COLO829 (cell line): ENCODE measurements around the gene IDE.
"Not testable (repeated sequence)": the region's sequence is repeated elsewhere in the genome, so short reads cannot be mapped to it uniquely, and the experiment has no call there.

ENCODE experiments used
- DNase-seq: peaks from one replicate; pipeline ENCODE4 v3.0.0; 2012; ENCODE audit warnings: low spot score

IDE gene

DNA sequence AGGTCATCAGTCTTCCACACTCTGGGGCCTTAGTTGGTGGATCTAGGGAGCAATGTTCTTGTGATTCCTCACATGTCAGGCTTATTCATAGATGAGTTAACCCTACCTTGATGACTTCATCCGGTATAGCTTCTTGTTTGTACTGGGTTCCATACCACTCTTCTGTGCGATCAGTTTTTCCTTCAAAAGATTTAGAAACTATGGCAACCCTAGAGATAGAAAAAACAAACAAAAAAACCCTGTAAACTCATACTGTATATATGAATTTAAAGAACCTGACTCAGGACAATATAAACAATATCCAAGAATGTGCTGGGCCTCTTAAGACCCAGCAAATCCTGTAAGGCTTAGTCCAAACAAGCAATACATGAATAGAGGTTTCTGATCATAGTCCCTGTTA lies 83.5 kb downstream of the IDE start:
- DNase-seq = no peak

- no peak for DNase-seq
Observed at GRCh38 chr10:92486637-92487036, 87.3 kb downstream of the IDE start.

GRCh38 chr10:92483539-92483938 lies 90.4 kb downstream of the IDE start:
- DNase-seq = no peak

DNA sequence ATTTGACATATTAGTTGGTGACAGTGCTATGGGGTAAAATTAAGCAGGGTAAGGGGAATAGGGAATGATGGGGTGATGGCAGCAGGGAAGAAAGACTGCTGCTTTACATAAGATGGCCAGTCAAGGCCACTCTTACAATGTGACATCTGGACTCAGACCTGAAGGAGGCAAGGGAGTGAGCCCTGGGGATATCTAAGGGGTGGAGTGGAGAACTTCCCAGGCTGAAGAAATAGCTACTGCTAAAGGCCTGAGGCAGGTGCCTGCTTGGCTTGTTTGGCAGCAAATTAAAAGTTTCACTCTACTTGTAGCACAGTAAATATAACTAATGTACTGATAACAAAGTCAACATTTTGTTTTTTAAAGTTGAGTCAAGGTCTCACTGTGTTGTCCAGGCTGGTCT lies 93.5 kb downstream of the IDE start:
- DNase-seq = no peak

GRCh38 chr10:92479547-92479946 lies 94.3 kb downstream of the IDE start:
- DNase-seq = no peak

GRCh38 chr10:92478536-92478935 lies 95.4 kb downstream of the IDE start:
- no peak for DNase-seq

- no peak for DNase-seq
Observed at GRCh38 chr10:92475357-92475868, 98.5 kb downstream of the IDE start.

GRCh38 chr10:92470026-92470425 lies 103.9 kb downstream of the IDE start:
- DNase-seq = no peak

DNA sequence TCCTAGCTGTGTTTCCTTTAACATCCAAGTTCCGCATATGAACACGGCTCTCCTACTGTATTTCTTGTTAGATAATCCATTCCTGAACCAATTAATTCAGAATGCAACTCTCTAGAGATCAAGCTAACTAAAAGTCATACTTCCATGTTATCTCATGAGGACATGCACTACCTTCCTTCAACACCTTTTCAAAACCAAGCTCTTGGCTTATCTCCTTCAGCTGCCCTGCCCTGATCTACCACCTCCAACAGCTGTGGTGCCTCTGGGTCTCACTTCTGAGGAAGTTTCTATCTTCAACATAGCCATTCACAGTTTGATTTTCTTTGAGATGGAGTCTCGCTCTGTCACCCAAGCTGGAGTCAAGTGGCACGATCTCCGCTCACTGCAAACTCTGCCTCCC lies 109.5 kb downstream of the IDE start:
- no peak for DNase-seq

- no peak for DNase-seq
Observed at GRCh38 chr10:92463582-92463981, 110.3 kb downstream of the IDE start.

DNA sequence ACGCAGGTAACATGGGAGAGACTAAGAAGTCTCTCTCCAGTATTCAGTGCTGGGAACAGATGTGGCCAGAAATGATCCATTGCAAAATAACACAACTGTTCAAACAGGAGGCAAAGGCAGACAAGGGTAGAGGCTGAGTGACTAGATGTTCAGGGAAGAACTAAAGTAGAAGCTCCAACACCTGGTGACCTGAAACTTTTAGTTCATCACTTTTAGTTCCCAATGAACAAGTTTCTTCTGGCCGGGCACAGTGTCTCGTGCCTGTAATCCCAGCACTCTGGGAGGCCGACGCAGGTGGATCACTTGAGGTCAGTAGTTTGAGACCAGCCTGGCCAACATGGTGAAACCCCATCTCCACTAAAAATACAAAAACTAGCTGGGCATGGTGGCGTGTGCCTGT lies 118.9 kb downstream of the IDE start:
- DNase-seq = not testable (repeated sequence)

- no peak for DNase-seq
Observed at GRCh38 chr10:92452313-92452712, 121.6 kb downstream of the IDE start.

DNA sequence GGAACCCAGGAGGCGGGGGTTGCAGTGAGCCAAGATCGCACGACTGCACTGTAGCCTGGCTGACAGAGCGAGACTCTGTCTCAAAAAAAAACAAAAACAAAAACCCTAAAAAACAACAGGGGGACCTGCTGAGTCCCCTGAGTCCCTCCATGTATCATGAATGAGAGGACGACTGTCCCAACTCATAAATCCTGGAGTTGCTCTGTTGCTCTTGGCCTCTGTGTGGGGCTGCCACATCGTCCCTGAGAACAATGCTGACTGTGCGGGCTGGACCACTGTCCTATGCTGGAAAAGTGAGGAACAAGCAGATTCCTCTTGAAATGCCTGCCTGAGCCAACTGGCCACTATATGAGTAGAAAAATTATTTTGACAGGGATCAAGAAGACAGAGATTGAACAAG lies 122.5 kb downstream of the IDE start:
- no peak for DNase-seq

- no peak for DNase-seq
Observed at GRCh38 chr10:92450896-92451295, 123.0 kb downstream of the IDE start.

DNA sequence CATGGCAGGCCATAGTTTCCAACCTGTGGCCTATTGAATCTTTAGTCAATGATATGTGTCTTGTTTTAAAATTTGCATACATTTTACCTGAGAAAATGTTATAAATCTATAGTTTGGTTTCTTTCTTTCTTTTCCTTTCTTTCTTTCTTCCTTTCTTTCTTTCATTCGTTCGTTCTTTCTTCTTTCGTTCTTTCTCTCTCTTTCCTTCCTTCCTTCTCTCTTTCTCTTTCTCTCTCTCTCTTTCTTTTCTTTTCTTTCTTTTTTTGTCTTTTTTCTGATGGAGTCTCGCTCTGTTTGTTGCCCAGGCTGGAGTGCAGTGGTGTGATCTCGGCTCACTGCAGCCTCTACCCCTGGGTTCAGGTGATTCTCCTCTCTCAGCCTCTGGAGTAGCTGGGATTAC lies 133.3 kb downstream of the IDE start:
- no peak for DNase-seq

GRCh38 chr10:92438220-92438619 lies 135.7 kb downstream of the IDE start:
- DNase-seq = no peak

GRCh38 chr10:92436611-92437010 lies 137.3 kb downstream of the IDE start:
- DNase-seq = no peak

- DNase-seq = not testable (repeated sequence)
Observed at GRCh38 chr10:92436065-92436464, 137.8 kb downstream of the IDE start.

DNA sequence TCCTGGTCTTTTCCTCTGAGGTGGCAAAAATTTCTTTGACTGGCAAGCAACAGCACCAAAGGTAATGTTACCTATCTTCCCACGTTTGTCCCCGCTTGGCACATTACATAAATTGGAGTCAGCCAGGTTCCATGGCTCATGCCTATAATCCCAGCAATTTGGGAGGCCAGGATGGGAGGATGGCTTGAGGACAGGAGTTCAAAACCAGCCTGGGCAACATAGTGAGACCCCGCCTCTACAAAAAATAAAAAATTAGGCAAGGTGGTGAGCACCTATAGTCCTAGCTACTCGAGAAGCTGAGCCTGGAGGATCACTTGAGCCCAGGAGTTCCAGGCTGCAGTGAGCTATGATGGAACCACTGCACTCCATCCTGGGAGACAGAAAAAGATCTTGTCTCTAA lies 139.5 kb downstream of the IDE start:
- no peak for DNase-seq

DNA sequence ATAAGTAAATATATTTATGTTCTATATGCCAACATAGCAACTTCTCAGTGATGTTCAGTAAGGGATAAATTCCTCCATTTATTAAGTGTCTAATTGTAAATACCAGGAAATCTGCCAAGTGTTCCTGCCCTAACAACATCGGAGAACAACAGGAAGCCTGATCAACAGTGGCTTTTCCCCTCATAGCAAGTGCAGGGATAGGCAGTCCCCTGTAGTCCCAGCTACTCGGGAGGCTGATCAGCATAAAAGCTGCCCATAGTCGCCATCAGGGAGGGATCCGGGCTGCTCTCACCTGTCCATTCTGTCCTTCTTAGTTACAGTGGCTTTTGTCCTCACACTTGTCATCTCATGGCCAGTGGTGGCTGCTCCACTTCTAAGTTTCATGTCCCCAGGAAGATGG lies 141.3 kb downstream of the IDE start:
- DNase-seq = no peak

DNA sequence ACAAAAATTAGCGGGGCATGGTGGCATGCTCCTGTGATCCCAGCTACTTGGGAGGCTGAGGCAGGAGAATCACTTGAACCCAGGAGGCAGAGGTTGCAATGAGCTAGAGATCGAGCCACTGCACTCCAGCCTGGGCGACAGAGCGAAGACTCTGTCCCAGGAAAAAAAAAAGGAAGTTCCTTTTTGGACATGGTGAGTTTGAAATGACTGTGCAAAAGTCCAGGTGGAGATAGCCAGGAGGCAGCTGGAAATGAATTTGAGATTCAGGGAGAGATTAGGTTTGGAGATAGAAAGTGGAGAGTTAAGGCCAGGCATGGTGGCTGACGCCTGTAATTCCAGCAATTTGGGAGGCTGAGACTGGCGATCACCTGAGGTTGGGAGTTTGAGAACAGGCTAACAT lies 143.8 kb downstream of the IDE start:
- no peak for DNase-seq

GRCh38 chr10:92421550-92421949 lies 152.3 kb downstream of the IDE start:
- DNase-seq = no peak

DNA sequence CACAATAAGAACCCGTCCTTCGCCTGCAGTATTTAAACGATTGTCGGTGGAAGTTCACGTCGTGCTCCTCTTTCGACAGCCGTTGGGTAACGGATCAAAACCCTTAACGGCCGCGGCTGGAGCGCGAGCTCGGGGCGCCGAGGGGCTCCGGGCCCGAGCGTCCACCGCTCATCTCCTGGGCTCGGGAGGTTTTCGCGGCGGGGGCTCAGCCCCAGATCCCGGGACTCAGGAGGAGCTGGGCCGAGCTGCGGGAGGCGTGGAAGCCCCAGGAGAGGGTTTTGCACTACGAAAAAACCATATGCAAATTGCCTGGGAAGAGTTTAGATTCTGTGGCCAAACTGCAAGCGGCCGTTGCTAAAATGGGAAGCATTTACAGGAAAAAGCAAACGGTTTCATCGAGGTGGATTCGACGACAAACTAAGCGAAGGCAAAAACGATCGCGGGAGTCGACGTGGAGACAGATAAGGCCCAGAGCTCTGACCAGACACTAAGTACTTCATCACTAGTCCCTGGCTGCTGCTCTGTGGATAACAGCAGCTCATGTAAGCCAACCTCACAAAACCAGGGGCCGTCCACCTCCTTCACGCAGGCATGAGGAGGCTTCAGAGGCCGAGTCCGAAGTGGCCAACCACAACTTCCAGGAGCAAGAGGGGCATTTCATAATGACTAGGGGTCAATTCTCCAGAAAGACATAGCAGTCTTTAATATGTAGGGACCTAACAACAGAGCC lies 153.2 kb downstream of the IDE start:
- no peak for DNase-seq
